WERI-Rb-1 (cell line): Measurements from ENCODE around the gene THSD7B.

Source experiments
- DNase-seq: peaks from one replicate; pipeline ENCODE4 v3.0.0-alpha.2; 2020
- H3K27ac ChIP-seq: fragments of 250-450 bp; sonication (Bioruptor Pico); 2 replicates; pipeline ENCODE4 v1.5.1; 2020; ENCODE audit warnings: mild to moderate bottlenecking, moderate library complexity
- H3K27me3 ChIP-seq: fragments of 250-450 bp; sonication (Bioruptor Pico); 2 replicates; pipeline ENCODE4 v1.5.1; 2021; ENCODE audit warnings: mild to moderate bottlenecking, low read depth, moderate library complexity; ENCODE audit not compliant: insufficient read depth, severe bottlenecking
- H3K36me3 ChIP-seq: fragments of 250-450 bp; sonication (Bioruptor Pico); 2 replicates; pipeline ENCODE4 v1.5.1; 2020; ENCODE audit warnings: mild to moderate bottlenecking, moderate library complexity
- H3K4me3 ChIP-seq: 2 replicates; pipeline ENCODE4 v1.5.1; 2011; ENCODE audit warnings: low read depth, mild to moderate bottlenecking, control low read depth, low read length
- H3K9me3 ChIP-seq: fragments of 250-450 bp; sonication (Bioruptor Pico); 2 replicates; pipeline ENCODE4 v1.5.1; 2021; ENCODE audit warnings: mild to moderate bottlenecking, moderate library complexity; ENCODE audit not compliant: severe bottlenecking
- TF ChIP-seq, protein P1 (sequence below): IDR thresholded peaks from 2 replicates; pipeline ENCODE4 v1.5.1; 2011; ENCODE audit warnings: low read depth, mild to moderate bottlenecking, control low read depth, inconsistent platforms, low read length

THSD7B gene

DNA sequence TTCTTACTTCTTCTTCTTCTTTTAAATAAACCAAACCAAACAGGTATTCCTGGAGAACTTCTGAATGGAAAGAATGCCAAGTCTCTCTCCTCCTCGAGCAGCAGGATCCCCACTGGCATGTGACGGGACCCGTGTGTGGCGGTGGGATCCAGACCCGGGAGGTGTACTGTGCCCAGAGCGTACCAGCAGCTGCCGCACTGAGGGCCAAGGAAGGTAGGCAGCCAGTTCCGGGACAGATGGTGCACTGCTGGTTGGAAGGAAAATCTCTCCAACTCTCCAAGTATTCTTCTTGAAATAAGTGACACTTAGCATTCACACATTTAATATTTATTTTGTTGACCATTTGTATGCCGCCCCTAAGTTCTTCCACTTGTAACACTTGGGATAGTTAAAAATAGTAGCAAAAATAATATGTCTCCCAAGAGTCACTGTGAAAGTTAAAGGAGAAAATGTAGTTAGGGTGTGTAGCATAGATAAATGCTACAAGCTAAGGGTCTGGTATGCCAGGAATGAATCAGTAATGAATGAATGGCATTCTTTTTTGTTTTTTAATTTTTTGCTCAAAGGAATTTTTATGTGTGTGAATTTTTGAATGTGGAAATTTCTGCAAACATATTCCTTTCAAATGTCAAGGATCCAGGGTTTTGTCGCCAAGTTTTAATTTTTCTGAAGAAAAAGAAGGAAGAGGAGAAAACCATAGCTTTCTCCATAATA is 349.9 kb downstream of the THSD7B start:
- H3K9me3 ChIP-seq = no peaks in the 10 kb centered on the region
- DNase-seq = no peak
- H3K27me3 ChIP-seq = no peaks in the 10 kb centered on the region
- no peak overlapping the region for H3K4me3 ChIP-seq
- H3K27ac ChIP-seq = no peak overlapping the region
- TF ChIP-seq, protein P1, sequence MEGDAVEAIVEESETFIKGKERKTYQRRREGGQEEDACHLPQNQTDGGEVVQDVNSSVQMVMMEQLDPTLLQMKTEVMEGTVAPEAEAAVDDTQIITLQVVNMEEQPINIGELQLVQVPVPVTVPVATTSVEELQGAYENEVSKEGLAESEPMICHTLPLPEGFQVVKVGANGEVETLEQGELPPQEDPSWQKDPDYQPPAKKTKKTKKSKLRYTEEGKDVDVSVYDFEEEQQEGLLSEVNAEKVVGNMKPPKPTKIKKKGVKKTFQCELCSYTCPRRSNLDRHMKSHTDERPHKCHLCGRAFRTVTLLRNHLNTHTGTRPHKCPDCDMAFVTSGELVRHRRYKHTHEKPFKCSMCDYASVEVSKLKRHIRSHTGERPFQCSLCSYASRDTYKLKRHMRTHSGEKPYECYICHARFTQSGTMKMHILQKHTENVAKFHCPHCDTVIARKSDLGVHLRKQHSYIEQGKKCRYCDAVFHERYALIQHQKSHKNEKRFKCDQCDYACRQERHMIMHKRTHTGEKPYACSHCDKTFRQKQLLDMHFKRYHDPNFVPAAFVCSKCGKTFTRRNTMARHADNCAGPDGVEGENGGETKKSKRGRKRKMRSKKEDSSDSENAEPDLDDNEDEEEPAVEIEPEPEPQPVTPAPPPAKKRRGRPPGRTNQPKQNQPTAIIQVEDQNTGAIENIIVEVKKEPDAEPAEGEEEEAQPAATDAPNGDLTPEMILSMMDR = no peak
- no peaks in the 10 kb centered on the region for H3K36me3 ChIP-seq

DNA sequence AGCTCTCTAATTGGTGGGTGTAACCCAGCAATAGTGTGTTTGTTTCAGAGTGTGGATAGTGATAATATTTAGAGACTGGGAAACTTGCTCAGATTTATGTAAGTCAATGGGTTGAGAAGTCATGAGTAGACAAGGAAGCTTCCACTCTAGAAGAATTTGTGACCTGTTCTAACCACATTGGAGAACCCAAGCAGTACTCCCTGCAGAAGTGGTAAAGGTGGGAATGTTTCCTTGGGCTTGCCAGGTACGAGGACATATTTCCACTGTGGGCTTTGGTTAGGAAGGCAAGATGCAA is 350.4 kb downstream of the THSD7B start:
- TF ChIP-seq, protein P1 = no peak
- Histone ChIP-seq H3K9me3 (no peaks in the 10 kb centered on the region), H3K36me3 (no peaks in the 10 kb centered on the region), H3K27ac (no peak overlapping the region), H3K27me3 (no peaks in the 10 kb centered on the region), H3K4me3 (no peak overlapping the region)
- no peak for DNase-seq

DNA sequence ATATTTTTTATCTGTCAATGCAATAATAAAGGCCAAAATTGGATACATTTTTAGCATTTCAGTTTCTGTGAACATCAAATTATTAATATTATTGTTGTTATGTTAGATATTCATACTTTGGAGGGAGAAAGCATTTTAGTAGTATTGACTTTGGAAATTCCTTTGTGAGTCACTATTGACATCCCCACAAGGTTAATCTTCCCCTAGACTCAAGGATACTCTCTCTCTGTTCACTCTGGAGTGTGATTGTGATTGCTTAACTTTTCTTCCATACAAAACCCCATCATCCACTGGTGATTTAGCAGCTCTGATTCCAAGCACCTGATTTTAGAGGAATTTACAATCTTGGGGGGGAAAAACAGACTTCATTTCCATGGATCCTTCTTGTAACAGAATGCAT is 352.0 kb downstream of the THSD7B start:
- no peaks in the 10 kb centered on the region for H3K9me3 ChIP-seq
- no peak overlapping the region for H3K27ac ChIP-seq
- no peak overlapping the region for H3K4me3 ChIP-seq
- H3K36me3 ChIP-seq = no peaks in the 10 kb centered on the region
- no peaks in the 10 kb centered on the region for H3K27me3 ChIP-seq
- DNase-seq = no peak
- TF ChIP-seq, protein P1 = no peak

DNA sequence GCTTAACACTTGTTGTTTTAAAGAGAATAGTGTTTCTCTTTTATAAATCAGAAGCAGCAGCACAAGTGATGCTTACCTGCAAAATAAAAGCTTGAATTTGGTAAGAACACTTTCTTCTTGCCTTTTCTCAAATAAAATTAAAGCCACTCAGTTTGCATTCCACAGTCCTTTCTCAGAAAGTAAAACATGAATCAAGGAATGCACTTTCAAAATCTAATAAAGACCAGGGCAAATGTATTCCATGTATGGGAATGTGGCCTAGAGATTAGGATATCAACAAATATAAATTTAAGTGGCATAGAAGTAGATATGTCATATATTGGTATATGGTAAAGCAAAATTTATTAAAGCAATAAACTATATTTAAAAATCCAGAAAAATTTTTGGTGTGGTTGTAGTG is 352.8 kb downstream of the THSD7B start:
- no peak overlapping the region for H3K4me3 ChIP-seq
- TF ChIP-seq, protein P1 = no peak
- no peaks in the 10 kb centered on the region for H3K36me3 ChIP-seq
- no peak overlapping the region for H3K27ac ChIP-seq
- H3K27me3 ChIP-seq = no peaks in the 10 kb centered on the region
- no peak for DNase-seq
- no peaks in the 10 kb centered on the region for H3K9me3 ChIP-seq

DNA sequence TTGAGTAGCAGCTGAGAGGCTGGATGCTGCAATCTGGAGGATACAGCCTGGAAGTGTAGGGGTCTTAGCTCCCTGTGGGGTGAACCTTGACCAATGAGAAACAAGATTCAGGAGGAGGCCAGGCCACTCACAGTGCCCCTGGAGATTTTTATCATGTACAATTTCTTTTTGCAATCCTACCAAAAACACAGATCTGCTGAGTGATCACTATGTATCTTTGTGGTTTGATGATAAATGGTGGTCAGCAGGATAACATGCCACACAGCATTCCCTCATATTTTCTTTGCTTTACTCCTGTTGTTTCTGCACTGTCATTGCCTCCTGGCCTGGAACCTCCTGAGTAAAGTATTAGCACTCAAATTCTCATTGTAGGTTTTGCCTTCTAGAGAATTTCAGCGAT is 357.9 kb downstream of the THSD7B start:
- Histone ChIP-seq H3K27ac (no peak overlapping the region), H3K36me3 (no peaks in the 10 kb centered on the region), H3K4me3 (no peak overlapping the region), H3K27me3 (no peaks in the 10 kb centered on the region), H3K9me3 (no peaks in the 10 kb centered on the region)
- TF ChIP-seq, protein P1 = no peak
- no peak for DNase-seq

DNA sequence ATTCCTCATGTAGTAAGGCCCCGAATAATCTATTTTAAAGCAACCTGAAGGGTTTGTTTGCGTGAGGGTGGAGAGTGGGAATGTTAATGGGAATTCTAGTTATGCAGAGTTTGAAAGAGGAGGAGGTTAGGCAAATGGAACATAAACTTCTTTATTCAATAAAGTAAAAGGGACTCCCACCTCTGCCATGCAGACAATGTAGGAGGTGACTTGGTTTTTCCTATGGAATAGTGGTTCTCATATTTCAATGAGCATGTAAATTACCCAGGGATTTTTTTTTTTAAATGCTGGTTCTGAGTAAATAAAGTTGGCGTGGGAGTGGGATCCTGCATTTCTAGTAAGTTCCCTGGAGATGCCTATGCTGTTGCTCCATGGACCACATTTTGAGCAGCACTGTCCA is 367.9 kb downstream of the THSD7B start:
- no peaks in the 10 kb centered on the region for H3K9me3 ChIP-seq
- no peaks in the 10 kb centered on the region for H3K27me3 ChIP-seq
- TF ChIP-seq, protein P1 = no peak
- H3K27ac ChIP-seq = no peak overlapping the region
- H3K36me3 ChIP-seq = no peaks in the 10 kb centered on the region
- no peak overlapping the region for H3K4me3 ChIP-seq
- no peak for DNase-seq
